ENCODE results near the gene YIF1B.

Gene YIF1B

DNA sequence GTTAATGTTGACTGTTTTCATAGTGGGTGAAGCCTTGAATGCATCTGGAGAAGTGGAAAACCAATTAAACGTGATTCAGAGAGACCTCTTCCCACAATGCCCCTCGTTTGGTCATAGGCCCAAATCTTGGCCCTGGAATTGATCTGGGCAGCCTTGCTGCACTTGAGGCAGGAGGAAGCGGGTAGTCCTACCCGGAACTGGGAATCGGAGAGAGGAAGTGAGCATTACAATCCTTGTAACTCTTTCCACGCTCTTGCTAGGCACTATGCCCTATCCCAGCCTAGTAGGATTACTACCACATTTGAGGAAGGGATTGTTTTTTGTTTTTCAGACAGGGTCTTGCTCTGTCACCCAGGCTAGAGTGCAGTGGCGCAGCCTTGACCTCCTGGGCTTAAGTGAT lies 7.5 kb upstream of the YIF1B start:
- Histone ChIP-seq H3K14ac (ENCODE audit: low read length) (no peak overlapping the region), H3K36me3 (replicated peaks in 1 of 2; ENCODE audit: control insufficient read depth in 2 of 2, insufficient read depth in 2 of 2, low read length in 2 of 2) (no peaks in the 10 kb centered on the region), H3K27ac (replicated peaks; ENCODE audit: low read length) (no peak overlapping the region), H3K18ac (ENCODE audit: low read length) (no peak overlapping the region), H3K4me2 (ENCODE audit: insufficient read depth, low read length, poor library complexity, severe bottlenecking) (no peak overlapping the region), H3K4me1 (ENCODE audit: control insufficient read depth in 2 of 2, insufficient read depth in 1 of 2, low read depth in 1 of 2, low read length in 2 of 2) (peaks cover 2 to 5% of the 10 kb centered on the region in 2 donors), H2AFZ (ENCODE audit: low read length) (no peak overlapping the region), H3K9ac (ENCODE audit: low read depth, low read length, poor library complexity) (no peak overlapping the region), H3K4me3 (ENCODE audit: low read length in 2 of 2) (no peak overlapping the region), H2BK5ac (ENCODE audit: low read length) (no peak overlapping the region), H2AK5ac (ENCODE audit: low read depth, low read length) (no peak overlapping the region), H2BK12ac (ENCODE audit: low read length) (no peak overlapping the region), H2BK120ac (ENCODE audit: low read depth, low read length) (no peak overlapping the region), H4K91ac (ENCODE audit: low read depth, low read length, poor library complexity) (no peak overlapping the region), H4K8ac (ENCODE audit: low read depth, low read length) (no peak overlapping the region), H3K9me3 (replicated peaks in 1 of 2; ENCODE audit: control insufficient read depth in 2 of 2, insufficient read depth in 1 of 2, low read depth in 1 of 2, low read length in 2 of 2) (peaks cover 0 to 3% of the 10 kb centered on the region in 2 donors), H2BK15ac (ENCODE audit: low read length) (no peak overlapping the region), H3K27me3 (ENCODE audit: control insufficient read depth in 3 of 3, insufficient read depth in 3 of 3, low read depth in 1 of 3, low read length in 3 of 3) (peaks cover 12 to 75% (median 29%) of the 10 kb centered on the region in 3 experiments), H3K23ac (ENCODE audit: low read depth, low read length, poor library complexity) (no peak overlapping the region), H3K4ac (ENCODE audit: low read length) (no peak overlapping the region), H3K79me1 (ENCODE audit: low read depth, low read length) (no peaks in the 10 kb centered on the region)
- no CpG with 5 or more reads among the region's 7 CpGs for WGBS, 2 donors (ENCODE audit: extremely low coverage in 2 of 2, insufficient read length in 2 of 2, insufficient replicate concordance in 1 of 2)
- DNase-seq (ENCODE audit: low spot score): no peak

DNA sequence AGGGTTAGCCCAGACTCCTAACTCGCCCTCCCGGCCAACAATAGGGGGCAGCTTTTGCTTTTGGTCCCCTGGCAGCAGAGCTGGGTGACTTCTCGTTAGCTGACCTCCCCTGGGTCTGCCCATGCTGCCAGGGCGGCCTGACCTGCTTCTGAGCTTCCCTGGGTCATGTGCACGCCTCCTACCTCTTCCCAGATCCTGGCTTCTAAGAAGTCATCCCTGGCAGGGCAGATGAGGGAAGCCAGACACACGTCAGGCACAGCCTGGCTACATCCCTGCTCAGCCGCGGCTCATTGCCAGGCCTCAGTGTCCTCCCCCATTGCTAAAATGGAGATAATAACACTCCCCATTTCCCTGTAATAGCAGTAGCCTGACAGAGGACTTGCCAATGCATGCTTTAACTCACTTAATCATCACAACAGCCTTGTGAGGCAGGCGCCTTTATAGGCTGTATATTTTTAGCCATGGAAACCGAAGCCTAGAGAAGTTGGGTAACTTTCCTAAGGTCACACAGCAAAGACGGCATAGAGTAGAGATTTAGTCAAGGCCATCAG lies 6.0 kb upstream of the YIF1B start:
- peaks cover 2 to 5% of the 10 kb centered on the region in 2 donors for H3K4me1 ChIP-seq (ENCODE audit: control insufficient read depth in 2 of 2, insufficient read depth in 1 of 2, low read depth in 1 of 2, low read length in 2 of 2)
- H3K4ac ChIP-seq (ENCODE audit: low read length): no peak overlapping the region
- peak overlapping the region; percentile 77 for H2BK15ac ChIP-seq (ENCODE audit: low read length)
- H3K27ac ChIP-seq (replicated peaks; ENCODE audit: low read length): no peak overlapping the region
- peak overlapping the region; percentile 12 for H2BK12ac ChIP-seq (ENCODE audit: low read length)
- H3K14ac ChIP-seq (ENCODE audit: low read length): no peak overlapping the region
- peak overlapping the region; percentile 48 for H3K23ac ChIP-seq (ENCODE audit: low read depth, low read length, poor library complexity)
- no peak overlapping the region for H3K4me2 ChIP-seq (ENCODE audit: insufficient read depth, low read length, poor library complexity, severe bottlenecking)
- H2AK5ac ChIP-seq (ENCODE audit: low read depth, low read length): no peak overlapping the region
- WGBS, 2 donors (ENCODE audit: extremely low coverage in 2 of 2, insufficient read length in 2 of 2, insufficient replicate concordance in 1 of 2): no CpG with 5 or more reads among the region's 11 CpGs
- no peaks in the 10 kb centered on the region for H3K79me1 ChIP-seq (ENCODE audit: low read depth, low read length)
- H2AFZ ChIP-seq (ENCODE audit: low read length): peak overlapping the region; percentile 6
- H3K18ac ChIP-seq (ENCODE audit: low read length): no peak overlapping the region
- H4K8ac ChIP-seq (ENCODE audit: low read depth, low read length): no peak overlapping the region
- DNase-seq (ENCODE audit: low spot score): no peak
- no peak overlapping the region for H3K4me3 ChIP-seq (ENCODE audit: low read length in 2 of 2)
- H4K91ac ChIP-seq (ENCODE audit: low read depth, low read length, poor library complexity): no peak overlapping the region
- no peaks in the 10 kb centered on the region for H3K36me3 ChIP-seq (replicated peaks in 1 of 2; ENCODE audit: control insufficient read depth in 2 of 2, insufficient read depth in 2 of 2, low read length in 2 of 2)
- H2BK120ac ChIP-seq (ENCODE audit: low read depth, low read length): no peak overlapping the region
- no peak overlapping the region for H3K9ac ChIP-seq (ENCODE audit: low read depth, low read length, poor library complexity)
- H2BK5ac ChIP-seq (ENCODE audit: low read length): no peak overlapping the region
- H3K27me3 ChIP-seq (ENCODE audit: control insufficient read depth in 3 of 3, insufficient read depth in 3 of 3, low read depth in 1 of 3, low read length in 3 of 3): peaks cover 12 to 80% (median 36%) of the 10 kb centered on the region in 3 experiments
- peaks cover 0 to 3% of the 10 kb centered on the region in 2 donors for H3K9me3 ChIP-seq (replicated peaks in 1 of 2; ENCODE audit: control insufficient read depth in 2 of 2, insufficient read depth in 1 of 2, low read depth in 1 of 2, low read length in 2 of 2)

DNA sequence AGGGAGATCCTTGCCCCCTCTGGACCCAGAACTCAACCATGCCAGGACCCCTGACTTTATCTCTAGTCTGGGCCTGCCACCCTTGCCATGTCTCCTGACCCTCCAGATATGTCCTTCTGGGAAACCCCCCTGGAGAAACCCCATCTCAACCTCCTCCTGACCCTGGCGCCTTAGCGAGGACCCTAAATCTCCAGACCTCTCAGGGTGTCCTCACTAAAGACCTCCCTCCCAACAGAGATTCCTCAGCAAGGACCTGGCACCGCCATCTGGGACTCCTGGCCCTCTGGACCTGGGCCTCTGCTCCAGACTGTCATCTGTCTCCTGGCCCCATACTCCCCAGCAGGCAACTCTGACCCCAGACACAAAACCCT lies 5.2 kb upstream of the YIF1B start:
- no CpG with 5 or more reads among the region's 3 CpGs for WGBS, 2 donors (ENCODE audit: extremely low coverage in 2 of 2, insufficient read length in 2 of 2, insufficient replicate concordance in 1 of 2)
- no peak for DNase-seq (ENCODE audit: low spot score)
- Histone ChIP-seq H3K18ac (ENCODE audit: low read length) (peak overlapping the region; percentile 37), H3K4me3 (ENCODE audit: low read length in 2 of 2) (no peak overlapping the region), H2AFZ (ENCODE audit: low read length) (no peak overlapping the region), H4K91ac (ENCODE audit: low read depth, low read length, poor library complexity) (no peak overlapping the region), H3K27ac (replicated peaks; ENCODE audit: low read length) (no peak overlapping the region), H3K23ac (ENCODE audit: low read depth, low read length, poor library complexity) (no peak overlapping the region), H3K4me1 (ENCODE audit: control insufficient read depth in 2 of 2, insufficient read depth in 1 of 2, low read depth in 1 of 2, low read length in 2 of 2) (peaks cover 2 to 5% of the 10 kb centered on the region in 2 donors), H2BK5ac (ENCODE audit: low read length) (no peak overlapping the region), H2BK120ac (ENCODE audit: low read depth, low read length) (no peak overlapping the region), H2BK12ac (ENCODE audit: low read length) (no peak overlapping the region), H3K4ac (ENCODE audit: low read length) (no peak overlapping the region), H3K27me3 (ENCODE audit: control insufficient read depth in 3 of 3, insufficient read depth in 3 of 3, low read depth in 1 of 3, low read length in 3 of 3) (peaks cover 12 to 75% (median 36%) of the 10 kb centered on the region in 3 experiments), H3K9ac (ENCODE audit: low read depth, low read length, poor library complexity) (no peak overlapping the region), H3K4me2 (ENCODE audit: insufficient read depth, low read length, poor library complexity, severe bottlenecking) (no peak overlapping the region), H3K79me1 (ENCODE audit: low read depth, low read length) (no peaks in the 10 kb centered on the region), H3K36me3 (replicated peaks in 1 of 2; ENCODE audit: control insufficient read depth in 2 of 2, insufficient read depth in 2 of 2, low read length in 2 of 2) (no peaks in the 10 kb centered on the region), H3K14ac (ENCODE audit: low read length) (no peak overlapping the region), H4K8ac (ENCODE audit: low read depth, low read length) (no peak overlapping the region), H3K9me3 (replicated peaks in 1 of 2; ENCODE audit: control insufficient read depth in 2 of 2, insufficient read depth in 1 of 2, low read depth in 1 of 2, low read length in 2 of 2) (peaks cover 0 to 3% of the 10 kb centered on the region in 2 donors), H2AK5ac (ENCODE audit: low read depth, low read length) (peak overlapping the region; percentile 25), H2BK15ac (ENCODE audit: low read length) (peak overlapping the region; percentile 77)

DNA sequence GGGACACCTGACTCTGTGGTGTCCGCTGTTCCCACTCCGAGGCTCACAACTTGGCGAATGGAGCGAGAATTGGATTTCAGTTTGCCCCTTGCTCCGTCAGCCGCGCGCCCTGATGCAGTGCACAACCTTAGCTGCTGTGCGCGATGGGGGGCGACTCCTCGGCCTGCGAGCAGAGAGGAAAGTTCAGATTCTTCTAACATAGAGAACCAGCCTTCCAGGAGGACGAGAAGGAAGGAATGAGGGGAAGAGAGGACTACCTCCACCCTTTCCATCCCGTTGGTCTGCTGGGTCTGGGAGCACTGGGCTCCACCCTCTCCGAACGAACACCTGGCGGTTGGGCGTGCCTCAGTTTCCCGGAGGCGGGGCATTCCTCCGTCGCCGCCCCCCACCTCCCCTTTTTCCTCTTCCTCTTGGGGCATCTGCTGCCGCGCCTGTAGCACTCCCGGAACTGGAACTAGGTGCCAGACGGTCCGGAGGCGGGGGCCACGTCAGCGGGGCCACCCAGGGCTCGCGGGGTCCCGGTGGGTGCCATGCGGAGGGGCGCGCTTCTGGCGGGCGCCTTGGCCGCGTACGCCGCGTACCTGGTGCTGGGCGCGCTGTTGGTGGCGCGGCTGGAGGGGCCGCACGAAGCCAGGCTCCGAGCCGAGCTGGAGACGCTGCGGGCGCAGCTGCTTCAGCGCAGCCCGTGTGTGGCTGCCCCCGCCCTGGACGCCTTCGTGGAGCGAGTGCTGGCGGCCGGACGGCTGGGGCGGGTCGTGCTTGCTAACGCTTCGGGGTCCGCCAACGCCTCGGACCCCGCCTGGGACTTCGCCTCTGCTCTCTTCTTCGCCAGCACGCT lies 3.9 kb upstream of the YIF1B start, which contains the start of gene KCNK6:
KCNK6 (plus strand) TSS at position 425 of the 838 bp plus-strand sequence; CDS start at position 531, 106 bp downstream.
- Histone ChIP-seq H3K4me3 (ENCODE audit: low read length in 2 of 2) (peak within 1 kb of the TSS; percentile 27 to 73), H3K9ac (ENCODE audit: low read depth, low read length, poor library complexity) (peak within 1 kb of the TSS; percentile 90), H3K23ac (ENCODE audit: low read depth, low read length, poor library complexity) (peak within 1 kb of the TSS; percentile 75), H4K8ac (ENCODE audit: low read depth, low read length) (no peak within 1 kb of the TSS), H2BK12ac (ENCODE audit: low read length) (peak within 1 kb of the TSS; percentile 44), H3K4me1 (ENCODE audit: control insufficient read depth in 2 of 2, insufficient read depth in 1 of 2, low read depth in 1 of 2, low read length in 2 of 2) (peaks cover 2 to 7% of the 10 kb centered on the region in 2 donors), H3K4ac (ENCODE audit: low read length) (no peak within 1 kb of the TSS), H2BK5ac (ENCODE audit: low read length) (no peak within 1 kb of the TSS), H3K27me3 (ENCODE audit: control insufficient read depth in 3 of 3, insufficient read depth in 3 of 3, low read depth in 1 of 3, low read length in 3 of 3) (peaks cover 12 to 69% (median 36%) of the 10 kb centered on the region in 3 experiments), H3K9me3 (replicated peaks in 1 of 2; ENCODE audit: control insufficient read depth in 2 of 2, insufficient read depth in 1 of 2, low read depth in 1 of 2, low read length in 2 of 2) (peaks cover 0 to 3% of the 10 kb centered on the region in 2 donors), H2BK15ac (ENCODE audit: low read length) (peak within 1 kb of the TSS; percentile 88), H3K18ac (ENCODE audit: low read length) (peak within 1 kb of the TSS; percentile 95), H2BK120ac (ENCODE audit: low read depth, low read length) (no peak within 1 kb of the TSS), H4K91ac (ENCODE audit: low read depth, low read length, poor library complexity) (no peak within 1 kb of the TSS), H3K27ac (replicated peaks; ENCODE audit: low read length) (no peak within 1 kb of the TSS), H2AFZ (ENCODE audit: low read length) (peak within 1 kb of the TSS; percentile 94), H3K14ac (ENCODE audit: low read length) (peak within 1 kb of the TSS; percentile 9), H3K79me1 (ENCODE audit: low read depth, low read length) (no peaks in the 10 kb centered on the region), H3K36me3 (replicated peaks in 1 of 2; ENCODE audit: control insufficient read depth in 2 of 2, insufficient read depth in 2 of 2, low read length in 2 of 2) (no peaks in the 10 kb centered on the region), H3K4me2 (ENCODE audit: insufficient read depth, low read length, poor library complexity, severe bottlenecking) (peak within 1 kb of the TSS; percentile 98), H2AK5ac (ENCODE audit: low read depth, low read length) (peak within 1 kb of the TSS; percentile 57)
- no peak for DNase-seq (ENCODE audit: low spot score)
- WGBS, 2 donors (ENCODE audit: extremely low coverage in 2 of 2, insufficient read length in 2 of 2, insufficient replicate concordance in 1 of 2): no CpG with 5 or more reads among the region's 76 CpGs
